Trophoblast cell (in vitro differentiated cells and primary cell): Measurements from ENCODE around the gene CD96.

Experiments
- DNase-seq, 2 donors: peaks; one replicate each; pipeline ENCODE4 v3.0.0-alpha.2; 2016
- H2AFZ ChIP-seq: 2 replicates; pipeline ENCODE4 v1.6.1; 2013; ENCODE audit warnings: low read length, moderate library complexity, mild to moderate bottlenecking; ENCODE audit not compliant: insufficient read depth, poor library complexity
- H2AK5ac ChIP-seq: 2 replicates; pipeline ENCODE4 v1.6.1; 2013; ENCODE audit warnings: mild to moderate bottlenecking, low read length
- H2BK120ac ChIP-seq: 2 replicates; pipeline ENCODE4 v1.6.1; 2013; ENCODE audit warnings: low read length, mild to moderate bottlenecking, moderate library complexity; ENCODE audit not compliant: insufficient read depth, poor library complexity
- H2BK12ac ChIP-seq: 2 replicates; pipeline ENCODE4 v1.6.1; 2013; ENCODE audit warnings: mild to moderate bottlenecking, low read length, moderate library complexity
- H2BK5ac ChIP-seq: 2 replicates; pipeline ENCODE4 v1.6.1; 2013; ENCODE audit warnings: low read length, low read depth, moderate library complexity, mild to moderate bottlenecking; ENCODE audit not compliant: poor library complexity
- H3K14ac ChIP-seq: 2 replicates; pipeline ENCODE4 v1.6.1; 2013; ENCODE audit warnings: mild to moderate bottlenecking, low read length
- H3K18ac ChIP-seq: 2 replicates; pipeline ENCODE4 v1.6.1; 2013; ENCODE audit warnings: mild to moderate bottlenecking, low read length
- H3K23ac ChIP-seq: 2 replicates; pipeline ENCODE4 v1.6.1; 2013; ENCODE audit warnings: low read length
- H3K27ac ChIP-seq: 2 replicates; pipeline ENCODE4 v1.5.1; 2013; ENCODE audit warnings: low read depth, mild to moderate bottlenecking, inconsistent platforms, low read length, moderate library complexity
- H3K27me3 ChIP-seq: 2 replicates; pipeline ENCODE4 v1.6.1; 2013; ENCODE audit warnings: inconsistent platforms, mild to moderate bottlenecking, low read length, moderate library complexity; ENCODE audit not compliant: insufficient read depth
- H3K36me3 ChIP-seq, 2 experiments: 1 replicate in 1 of 2; 2 replicates in 1 of 2; pipeline ENCODE4 v1.6.1; 2013; ENCODE audit warnings: low read length in 2 of 2, mild to moderate bottlenecking in 2 of 2, moderate library complexity in 1 of 2; ENCODE audit not compliant: insufficient read depth in 2 of 2, control insufficient read depth in 1 of 2
- H3K4ac ChIP-seq: 2 replicates; pipeline ENCODE4 v1.6.1; 2013; ENCODE audit warnings: low read depth, mild to moderate bottlenecking, low read length, moderate library complexity
- H3K4me1 ChIP-seq, 2 experiments: 1 replicate in 1 of 2; 2 replicates in 1 of 2; pipeline ENCODE4 v1.6.1; 2013; ENCODE audit warnings: low read length in 2 of 2, mild to moderate bottlenecking in 2 of 2, moderate library complexity in 1 of 2; ENCODE audit not compliant: insufficient read depth in 2 of 2, control insufficient read depth in 1 of 2
- H3K4me2 ChIP-seq: 2 replicates; pipeline ENCODE4 v1.6.1; 2013; ENCODE audit warnings: inconsistent platforms, mild to moderate bottlenecking, low read length, moderate library complexity
- H3K4me3 ChIP-seq: 2 replicates; pipeline ENCODE4 v1.5.1; 2013; ENCODE audit warnings: mild to moderate bottlenecking, low read depth, low read length, inconsistent platforms
- H3K79me1 ChIP-seq: one replicate; pipeline ENCODE4 v1.6.1; 2013; ENCODE audit warnings: low read length
- H3K79me2 ChIP-seq: 2 replicates; pipeline ENCODE4 v1.6.1; 2013; ENCODE audit warnings: low read length, mild to moderate bottlenecking; ENCODE audit not compliant: control insufficient read depth, insufficient read depth, poor library complexity
- H3K9ac ChIP-seq: 2 replicates; pipeline ENCODE4 v1.6.1; 2013; ENCODE audit warnings: mild to moderate bottlenecking, low read length
- H3K9me3 ChIP-seq: 2 replicates; pipeline ENCODE4 v1.6.1; 2013; ENCODE audit warnings: low read depth, mild to moderate bottlenecking, control low read depth, inconsistent platforms, low read length; ENCODE audit not compliant: insufficient read depth
- H4K12ac ChIP-seq: 2 replicates; pipeline ENCODE4 v1.6.1; 2013; ENCODE audit warnings: low read depth, mild to moderate bottlenecking, low read length, moderate library complexity
- H4K8ac ChIP-seq: 2 replicates; pipeline ENCODE4 v1.6.1; 2013; ENCODE audit warnings: low read depth, mild to moderate bottlenecking, low read length, moderate library complexity
- H4K91ac ChIP-seq: one replicate; pipeline ENCODE4 v1.6.1; 2013; ENCODE audit warnings: low read depth, mild to moderate bottlenecking, low read length, moderate library complexity
- WGBS: extraction: QIAGEN DNeasy Blood & Tissue Kit; methylation state at CpG from one replicate; pipeline ENCODE4 v1.1.7; 2013; ENCODE audit warnings: missing lambda C conversion rate; ENCODE audit not compliant: insufficient read length, insufficient coverage; ENCODE audit errors: extremely low coverage; 5-methylcytosine and 5-hydroxymethylcytosine counted together

The CD96 gene

GRCh38 chr3:111684640-111685039 lies 142.6 kb downstream of the CD96 start:
- Histone ChIP-seq H3K4me2 (no peak overlapping the region), H3K9me3 (no peaks in the 10 kb centered on the region), H2BK5ac (no peak overlapping the region), H2BK12ac (no peak overlapping the region), H3K4me3 (no peak overlapping the region), H3K27ac (no peak overlapping the region), H3K36me3 (no peaks in the 10 kb centered on the region), H4K8ac (no peak overlapping the region), H4K91ac (no peak overlapping the region), H3K23ac (no peak overlapping the region), H4K12ac (no peak overlapping the region), H3K27me3 (no peaks in the 10 kb centered on the region), H3K14ac (no peak overlapping the region), H2AFZ (no peak overlapping the region), H3K18ac (no peak overlapping the region), H3K9ac (no peak overlapping the region), H3K4me1 (peaks cover 2 to 5% of the 10 kb centered on the region in 2 experiments), H3K79me2 (no peaks in the 10 kb centered on the region), H2AK5ac (no peak overlapping the region), H3K4ac (no peak overlapping the region), H2BK120ac (no peak overlapping the region), H3K79me1 (no peaks in the 10 kb centered on the region)
- no peak for DNase-seq
- WGBS: no CpG with 5 or more reads among the region's 4 CpGs

GRCh38 chr3:111688190-111688800 lies 146.3 kb downstream of the CD96 start:
- no peak overlapping the region for H3K4me3 ChIP-seq

GRCh38 chr3:111690242-111690641 lies 148.2 kb downstream of the CD96 start:
- Histone ChIP-seq H3K18ac (no peak overlapping the region), H3K4ac (no peak overlapping the region), H3K14ac (no peak overlapping the region), H3K36me3 (no peaks in the 10 kb centered on the region), H3K9me3 (no peaks in the 10 kb centered on the region), H4K12ac (no peak overlapping the region), H3K27me3 (no peaks in the 10 kb centered on the region), H4K91ac (no peak overlapping the region), H2BK120ac (no peak overlapping the region), H3K4me1 (no peaks in the 10 kb centered on the region), H3K4me2 (no peak overlapping the region), H3K27ac (no peak overlapping the region), H3K79me1 (no peaks in the 10 kb centered on the region), H3K79me2 (no peaks in the 10 kb centered on the region), H2AK5ac (no peak overlapping the region), H3K9ac (no peak overlapping the region), H3K23ac (no peak overlapping the region), H2BK5ac (no peak overlapping the region), H2AFZ (no peak overlapping the region), H2BK12ac (no peak overlapping the region), H4K8ac (no peak overlapping the region), H3K4me3 (no peak overlapping the region)
- no CpG with 5 or more reads among the region's 3 CpGs for WGBS
- DNase-seq: peak; percentile 16 to 38

More at GRCh38 chr3:111688190-111688800, 146.3 kb downstream of the CD96 start:
- no CpG with 5 or more reads among the region's 2 CpGs for WGBS
- no peak overlapping the region for H3K4me2 ChIP-seq
- no peaks in the 10 kb centered on the region for H3K36me3 ChIP-seq
- H3K79me2 ChIP-seq: no peaks in the 10 kb centered on the region
- no peak overlapping the region for H3K23ac ChIP-seq
- H3K18ac ChIP-seq: no peak overlapping the region
- no peak overlapping the region for H3K14ac ChIP-seq
- H3K4ac ChIP-seq: no peak overlapping the region
- no peaks in the 10 kb centered on the region for H3K4me1 ChIP-seq
- H2BK12ac ChIP-seq: no peak overlapping the region
- H4K91ac ChIP-seq: no peak overlapping the region
- no peak overlapping the region for H2BK5ac ChIP-seq
- H2AFZ ChIP-seq: no peak overlapping the region
- H3K9me3 ChIP-seq: no peaks in the 10 kb centered on the region
- no peak overlapping the region for H3K9ac ChIP-seq
- DNase-seq: no peak
- H4K12ac ChIP-seq: no peak overlapping the region
- no peak overlapping the region for H4K8ac ChIP-seq
- H3K27ac ChIP-seq: no peak overlapping the region
- H3K27me3 ChIP-seq: no peaks in the 10 kb centered on the region
- H2BK120ac ChIP-seq: no peak overlapping the region
- no peak overlapping the region for H2AK5ac ChIP-seq
- no peaks in the 10 kb centered on the region for H3K79me1 ChIP-seq

- Histone ChIP-seq H3K79me1 (no peaks in the 10 kb centered on the region), H3K23ac (no peak overlapping the region), H2AK5ac (no peak overlapping the region), H3K4me2 (no peak overlapping the region), H3K27ac (no peak overlapping the region), H3K4me1 (no peaks in the 10 kb centered on the region), H4K91ac (no peak overlapping the region), H3K18ac (no peak overlapping the region), H3K9ac (no peak overlapping the region), H2AFZ (no peak overlapping the region), H3K4ac (no peak overlapping the region), H2BK120ac (no peak overlapping the region), H3K27me3 (no peaks in the 10 kb centered on the region), H4K8ac (no peak overlapping the region), H3K36me3 (no peaks in the 10 kb centered on the region), H3K79me2 (no peaks in the 10 kb centered on the region), H2BK12ac (no peak overlapping the region), H2BK5ac (no peak overlapping the region), H4K12ac (no peak overlapping the region), H3K4me3 (no peak overlapping the region), H3K14ac (no peak overlapping the region), H3K9me3 (no peaks in the 10 kb centered on the region)
- WGBS: no CpG with 5 or more reads among the region's 2 CpGs
- peak in 1 of 2 donors; percentile 62 for DNase-seq
Observed at GRCh38 chr3:111691293-111691909, 149.4 kb downstream of the CD96 start.
